Naive thymus-derived CD4-positive, alpha-beta T cell (primary cell): Measurements from ENCODE around the gene GPR4. TPM values are rescaled to one million over a fixed set of nuclear protein-coding genes. Genes with fewer than 3 reads are reported as not detected.

Source experiments
- ATAC-seq: fragments of 150-1000 bp; cut with Tn5 transposase; 2 replicates; pipeline ENCODE4 v1.10.0; 2021; ENCODE audit warnings: mild to moderate bottlenecking, moderate library complexity
- CTCF ChIA-PET: fragments of 350-600 bp; sonication (Branson Sonifier 250); formaldehyde crosslinking; loops from one replicate; lab custom pipeline; 2021; ENCODE audit warnings: antibody characterized with exemption; lab: Charles Lee
- POLR2A ChIA-PET: fragments of 350-600 bp; sonication (Branson Sonifier 250); formaldehyde crosslinking; loops from one replicate; lab custom pipeline; 2021; ENCODE audit warnings: antibody characterized with exemption, inconsistent platforms; lab: Charles Lee
- DNase-seq, 9 donors: peaks; one replicate each; pipeline versions ENCODE4 v3.0.0 to v3.0.0-alpha.2; 2020 to 2022; ENCODE audit warnings: mixed read lengths in 1 of 9
- H3K27ac ChIP-seq: one replicate; pipeline ENCODE4 v1.7.0; 2013; ENCODE audit warnings: mild to moderate bottlenecking, low read depth, low read length, moderate library complexity
- H3K27me3 ChIP-seq, 2 donors: one replicate each; pipeline ENCODE4 v1.7.0; 2013; ENCODE audit warnings: low read length in 2 of 2, mild to moderate bottlenecking in 2 of 2, moderate library complexity in 2 of 2; ENCODE audit not compliant: control insufficient read depth in 2 of 2, insufficient read depth in 2 of 2
- H3K36me3 ChIP-seq, 3 experiments: 1 replicate in 2 of 3; 2 replicates in 1 of 3; pipeline ENCODE4 v1.7.0; 2013; ENCODE audit warnings: low read length in 3 of 3, mild to moderate bottlenecking in 3 of 3, moderate library complexity in 1 of 3; ENCODE audit not compliant: insufficient read depth in 3 of 3, control insufficient read depth in 2 of 3
- H3K4me1 ChIP-seq, 2 donors: one replicate each; pipeline ENCODE4 v1.7.0; 2013; ENCODE audit warnings: low read length in 2 of 2, mild to moderate bottlenecking in 2 of 2, moderate library complexity in 1 of 2; ENCODE audit not compliant: control insufficient read depth in 2 of 2, insufficient read depth in 2 of 2
- H3K4me3 ChIP-seq: 2 replicates; pipeline ENCODE4 v1.7.0; 2013; ENCODE audit warnings: mild to moderate bottlenecking, low read length
- H3K9me3 ChIP-seq, 3 experiments: 1 replicate in 2 of 3; 2 replicates in 1 of 3; pipeline ENCODE4 v1.7.0; 2013; ENCODE audit warnings: low read length in 3 of 3; ENCODE audit not compliant: control insufficient read depth in 2 of 3
- H3K27ac Mint-ChIP-seq, 9 donors: one replicate each; pipeline ENCODE4 v1.8.0; 2020 to 2022; ENCODE audit warnings: mixed read lengths in 9 of 9, mild to moderate bottlenecking in 8 of 9, moderate library complexity in 5 of 9, inconsistent platforms in 2 of 9
- H3K27me3 Mint-ChIP-seq, 5 donors: one replicate each; pipeline ENCODE4 v1.8.0; 2021 to 2022; ENCODE audit warnings: mixed read lengths in 5 of 5, mild to moderate bottlenecking in 1 of 5
- H3K36me3 Mint-ChIP-seq, 5 donors: one replicate each; pipeline ENCODE4 v1.8.0; 2020 to 2022; ENCODE audit warnings: mixed read lengths in 5 of 5, mild to moderate bottlenecking in 3 of 5, inconsistent platforms in 1 of 5
- H3K4me1 Mint-ChIP-seq, 7 donors: one replicate each; pipeline ENCODE4 v1.8.0; 2020 to 2022; ENCODE audit warnings: mixed read lengths in 7 of 7, mild to moderate bottlenecking in 3 of 7, inconsistent platforms in 1 of 7
- H3K4me3 Mint-ChIP-seq, 10 donors: one replicate each; pipeline ENCODE4 v1.8.0; 2020 to 2022; ENCODE audit warnings: mild to moderate bottlenecking in 10 of 10, mixed read lengths in 10 of 10, moderate library complexity in 6 of 10, inconsistent platforms in 2 of 10
- H3K9me3 Mint-ChIP-seq, 11 donors: one replicate each; pipeline ENCODE4 v1.8.0; 2020 to 2022; ENCODE audit warnings: mixed read lengths in 11 of 11, mild to moderate bottlenecking in 4 of 11, inconsistent platforms in 1 of 11, moderate library complexity in 1 of 11
- intact Hi-C, 2 donors: fragments of 100-400 bp; cut with micrococcal nuclease; formaldehyde crosslinking; loops; one replicate each; pipeline ENCODE4 v1.15.1; 2023
- polyA plus RNA-seq, 2 donors: library from polyadenylated mRNA; unstranded; fragments of 300-500 nt; fragmentation: Illumina TruSeq; gene quantifications; one replicate each; pipeline ENCODE4 v1.2.3, GENCODE V29; 2021
- total RNA-seq, 6 experiments: library from RNA in 5 of 6; stranded (reverse) in 5 of 6; gene quantifications; 1 replicate in 5 of 6; 2 replicates in 1 of 6; pipeline ENCODE4 v1.2.3 and lab custom pipeline; 2021 to 2026

The GPR4 gene
- total and polyA plus RNA-seq, 7 experiments from 2014 or later = not detected

GRCh38 chr19:45577111-45577905, 24.7 kb downstream of the GPR4 start:
- Mint-ChIP-seq H3K27me3 (no peaks in the 10 kb centered on the region), H3K9me3 (no peaks in the 10 kb centered on the region), H3K36me3 (peaks cover 0 to 14% (median 5%) of the 10 kb centered on the region in 5 donors), H3K27ac (peak overlapping the region in 4 of 9 donors; percentile 13 to 59 (median 35)), H3K4me1 (peaks cover 6 to 25% (median 17%) of the 10 kb centered on the region in 7 donors), H3K4me3 (no peak overlapping the region)
- CTCF ChIA-PET = no interaction called here
- Histone ChIP-seq H3K4me1 (no peaks in the 10 kb centered on the region), H3K4me3 (no peak overlapping the region), H3K9me3 (no peaks in the 10 kb centered on the region), H3K36me3 (peaks cover 0 to 8% (median 0%) of the 10 kb centered on the region in 3 experiments), H3K27ac (no peak overlapping the region), H3K27me3 (no peaks in the 10 kb centered on the region)
- DNase-seq = no peak
- intact Hi-C loops = no loop called here
- no peak for ATAC-seq
- POLR2A ChIA-PET = interaction anchor here (0.6 kb wide), 1 partner anchor 1697 kb away, joined by 3 read pairs; no protein-coding TSS in a partner anchor

- H3K36me3 Mint-ChIP-seq = peaks cover 0 to 10% (median 6%) of the 10 kb centered on the region in 5 donors
- no peak overlapping the region for H3K4me3 Mint-ChIP-seq
- ChIA-PET POLR2A (interaction anchor here (0.6 kb wide), 1 partner anchor 1698 kb away, joined by 3 read pairs; no protein-coding TSS in a partner anchor), CTCF (no interaction called here)
- no peaks in the 10 kb centered on the region for H3K27me3 ChIP-seq
- no peak overlapping the region for H3K27ac ChIP-seq
- no peaks in the 10 kb centered on the region for H3K4me1 ChIP-seq
- DNase-seq = no peak
- peaks cover 0 to 8% (median 0%) of the 10 kb centered on the region in 3 experiments for H3K36me3 ChIP-seq
- H3K27me3 Mint-ChIP-seq = no peaks in the 10 kb centered on the region
- no peaks in the 10 kb centered on the region for H3K9me3 Mint-ChIP-seq
- peak overlapping the region in 1 of 9 donors; percentile 32 for H3K27ac Mint-ChIP-seq
- H3K4me3 ChIP-seq = no peak overlapping the region
- H3K4me1 Mint-ChIP-seq = peaks cover 6 to 23% (median 15%) of the 10 kb centered on the region in 7 donors
- no peak for ATAC-seq
- H3K9me3 ChIP-seq = no peaks in the 10 kb centered on the region
- intact Hi-C loops = no loop called here
Measured at GRCh38 chr19:45576682-45577081, 25.3 kb downstream of the GPR4 start.

DNA sequence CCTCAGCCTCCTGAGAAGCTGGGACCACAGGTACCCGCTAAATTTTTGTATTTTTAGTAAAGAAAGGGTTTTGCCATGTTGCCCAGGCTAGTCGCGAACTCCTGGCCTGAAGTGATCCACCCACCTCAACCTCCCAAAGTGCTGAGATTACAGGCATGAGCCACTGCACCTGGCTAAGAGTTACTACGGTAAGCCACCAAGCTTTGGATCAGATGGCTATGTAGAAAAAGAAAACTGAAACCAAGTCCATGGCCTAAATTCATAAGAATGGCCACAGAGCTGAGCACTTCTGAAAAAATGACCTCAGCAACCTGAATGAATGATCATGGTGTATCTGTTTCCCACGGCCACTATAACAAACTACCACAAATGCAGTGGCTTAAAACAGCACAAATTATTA, 26.8 kb downstream of the GPR4 start:
- DNase-seq (no peak), ATAC-seq (no peak)
- Mint-ChIP-seq H3K9me3 (no peaks in the 10 kb centered on the region), H3K36me3 (peaks cover 0 to 7% (median 3%) of the 10 kb centered on the region in 5 donors), H3K4me1 (peaks cover 6 to 24% (median 11%) of the 10 kb centered on the region in 7 donors), H3K27me3 (no peaks in the 10 kb centered on the region), H3K4me3 (no peak overlapping the region), H3K27ac (no peak overlapping the region)
- Histone ChIP-seq H3K4me1 (no peaks in the 10 kb centered on the region), H3K27me3 (no peaks in the 10 kb centered on the region), H3K27ac (no peak overlapping the region), H3K9me3 (no peaks in the 10 kb centered on the region), H3K36me3 (no peaks in the 10 kb centered on the region), H3K4me3 (no peak overlapping the region)
- ChIA-PET POLR2A (interaction anchor here (0.6 kb wide), 1 partner anchor 146 kb away, joined by 3 read pairs; no protein-coding TSS in a partner anchor), CTCF (no interaction called here)
- intact Hi-C loops = no loop called here

- no peaks in the 10 kb centered on the region for H3K36me3 ChIP-seq
- Mint-ChIP-seq H3K4me3 (no peak overlapping the region), H3K27ac (no peak overlapping the region), H3K9me3 (no peaks in the 10 kb centered on the region), H3K36me3 (peaks cover 0 to 7% (median 4%) of the 10 kb centered on the region in 5 donors), H3K27me3 (no peaks in the 10 kb centered on the region), H3K4me1 (peaks cover 10 to 29% (median 17%) of the 10 kb centered on the region in 7 donors)
- H3K4me1 ChIP-seq = no peaks in the 10 kb centered on the region
- ChIA-PET CTCF (interaction anchor here (0.6 kb wide), 1 partner anchor 340 kb away, joined by 3 read pairs; the partner anchor contains the start of gene NANOS2), POLR2A (interaction anchor here (0.6 kb wide), 1 partner anchor 145 kb away, joined by 3 read pairs; no protein-coding TSS in a partner anchor)
- H3K4me3 ChIP-seq = no peak overlapping the region
- H3K27me3 ChIP-seq = no peaks in the 10 kb centered on the region
- no peak for ATAC-seq
- no peak overlapping the region for H3K27ac ChIP-seq
- no peak for DNase-seq
- no peaks in the 10 kb centered on the region for H3K9me3 ChIP-seq
- intact Hi-C loops = no loop called here
Measured at GRCh38 chr19:45574526-45574925, 27.5 kb downstream of the GPR4 start.

DNA sequence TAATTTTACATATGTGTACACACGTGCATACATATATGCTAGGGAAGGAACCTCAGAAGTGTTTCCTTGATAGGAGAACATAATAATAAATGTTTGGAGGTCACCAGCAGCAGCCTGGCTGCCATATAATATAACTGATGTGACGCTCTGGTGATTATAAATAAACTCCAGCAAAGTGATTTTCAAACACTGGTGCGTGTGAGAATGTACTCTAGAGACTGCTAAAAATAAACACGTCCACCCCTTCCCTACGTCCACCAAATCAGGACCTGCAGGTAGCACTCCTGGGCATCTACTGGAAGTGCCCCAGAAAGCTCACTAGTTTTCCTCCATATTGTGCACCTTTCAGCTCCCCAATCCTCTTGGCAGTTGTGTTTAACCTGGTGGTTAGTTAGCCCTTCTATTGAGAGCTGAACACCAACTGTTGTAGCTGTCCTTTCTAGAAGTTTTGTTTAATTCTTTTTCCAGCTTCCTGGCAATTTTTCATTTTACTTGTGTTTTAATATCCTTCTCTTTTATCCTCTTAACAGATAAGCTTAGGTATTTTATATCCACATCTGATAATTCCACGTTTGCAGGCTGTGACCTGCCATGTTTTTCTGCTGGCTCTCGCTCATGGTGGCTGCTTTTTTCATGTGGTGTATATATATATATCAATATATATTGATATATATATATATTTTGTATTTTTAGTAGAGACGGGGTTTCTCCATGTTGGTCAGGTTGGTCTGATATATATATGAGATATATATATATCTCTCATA, 30.4 kb downstream of the GPR4 start:
- POLR2A ChIA-PET = interaction anchor here (1.0 kb wide), 1 partner anchor 94 kb away, joined by 4 read pairs; no protein-coding TSS in a partner anchor
- Histone ChIP-seq H3K27me3 (no peaks in the 10 kb centered on the region), H3K4me1 (no peaks in the 10 kb centered on the region), H3K4me3 (no peak overlapping the region), H3K27ac (no peak overlapping the region), H3K9me3 (no peaks in the 10 kb centered on the region), H3K36me3 (no peaks in the 10 kb centered on the region)
- H3K9me3 Mint-ChIP-seq = no peaks in the 10 kb centered on the region
- DNase-seq = no peak
- H3K27me3 Mint-ChIP-seq = no peaks in the 10 kb centered on the region
- no peak overlapping the region for H3K27ac Mint-ChIP-seq
- intact Hi-C loops = no loop called here
- H3K4me3 Mint-ChIP-seq = peak overlapping the region in 1 of 10 donors; percentile 8
- ATAC-seq = no peak
- peaks cover 0 to 8% (median 0%) of the 10 kb centered on the region in 5 donors for H3K36me3 Mint-ChIP-seq
- CTCF ChIA-PET = interaction anchor here (0.5 to 0.6 kb wide), 3 partner anchors 11 to 115 kb away, joined by 3 to 6 read pairs (median 4); no protein-coding TSS in a partner anchor
- peaks cover 6 to 22% (median 10%) of the 10 kb centered on the region in 7 donors for H3K4me1 Mint-ChIP-seq
